Measurements from ENCODE around the gene ACTN1. TPM values are rescaled to one million over a fixed set of nuclear protein-coding genes. Genes with fewer than 3 reads are reported as not detected.

Gene ACTN1
- total and polyA plus RNA-seq, 2 experiments from 2014 or later = 88.0 to 163 TPM

GRCh38 chr14:68905107-68905895, 73.8 kb downstream of the ACTN1 start:
- 93% methylated on average over 16 of the region's 16 CpGs for WGBS (ENCODE audit: low lambda C conversion rate, missing lambda C conversion rate)
- no peak for TF ChIP-seq EZH2 (IDR thresholded peaks at IDR 0.05; ENCODE audit: borderline replicate concordance)
- no peak for TF ChIP-seq EZH2phosphoT487 (IDR thresholded peaks at IDR 0.05; ENCODE audit: low read depth, severe bottlenecking, unreplicated experiment)
- no peak for TF ChIP-seq CTCF (IDR thresholded peaks at IDR 0.05; ENCODE audit: poor library complexity)
- Histone ChIP-seq H3K79me2 (no peaks in the 10 kb centered on the region), H4K20me1 (ENCODE audit: insufficient read depth, poor library complexity, severe bottlenecking) (no peaks in the 10 kb centered on the region), H3K27me3 (no peaks in the 10 kb centered on the region), H3K4me1 (ENCODE audit: insufficient read depth) (no peaks in the 10 kb centered on the region), H3K9me3 (ENCODE audit: low read depth) (no peaks in the 10 kb centered on the region), H3K36me3 (replicated peaks; ENCODE audit: insufficient read depth, low read depth) (no peaks in the 10 kb centered on the region), H3K9me2 (replicated peaks; ENCODE audit: insufficient read depth) (no peaks in the 10 kb centered on the region), H3K4me2 (no peak overlapping the region), H3K4me3 (no peak overlapping the region), H3K27ac (no peak overlapping the region), H2AFZ (no peak overlapping the region)
- no peak for DNase-seq (ENCODE audit: low spot score)

DNA sequence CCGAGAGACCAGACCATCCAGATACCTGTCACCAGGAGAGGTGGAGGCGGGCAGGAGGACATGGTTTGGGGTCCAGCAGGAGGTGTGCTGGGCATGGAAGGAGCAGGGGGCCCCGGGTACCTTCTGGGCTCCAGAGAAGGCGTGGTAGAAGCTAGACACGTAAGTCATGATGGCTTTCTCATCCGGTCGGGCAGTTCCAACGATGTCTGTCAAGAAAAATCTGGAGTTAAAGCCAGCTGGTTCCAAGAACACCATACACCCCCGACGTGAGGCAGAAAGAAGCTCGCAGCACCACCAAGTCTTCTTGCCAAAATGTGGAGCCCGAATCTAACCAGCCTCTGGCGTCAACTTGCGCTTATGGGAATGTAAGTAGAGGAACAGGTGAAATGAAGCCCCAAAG, 76.7 kb downstream of the ACTN1 start:
- H3K27me3 ChIP-seq = no peaks in the 10 kb centered on the region
- TF ChIP-seq EZH2 (IDR thresholded peaks at IDR 0.05; ENCODE audit: borderline replicate concordance) (no peak), CTCF (IDR thresholded peaks at IDR 0.05; ENCODE audit: poor library complexity) (no peak), EZH2phosphoT487 (IDR thresholded peaks at IDR 0.05; ENCODE audit: low read depth, severe bottlenecking, unreplicated experiment) (no peak)
- no peak overlapping the region for H3K4me2 ChIP-seq
- no peak overlapping the region for H3K27ac ChIP-seq
- H3K9me2 ChIP-seq (replicated peaks; ENCODE audit: insufficient read depth) = no peaks in the 10 kb centered on the region
- H3K4me3 ChIP-seq = no peak overlapping the region
- H3K4me1 ChIP-seq (ENCODE audit: insufficient read depth) = no peaks in the 10 kb centered on the region
- H3K9me3 ChIP-seq (ENCODE audit: low read depth) = no peaks in the 10 kb centered on the region
- WGBS (ENCODE audit: low lambda C conversion rate, missing lambda C conversion rate) = 95% methylated on average over 14 of the region's 14 CpGs
- no peaks in the 10 kb centered on the region for H3K36me3 ChIP-seq (replicated peaks; ENCODE audit: insufficient read depth, low read depth)
- no peaks in the 10 kb centered on the region for H4K20me1 ChIP-seq (ENCODE audit: insufficient read depth, poor library complexity, severe bottlenecking)
- no peaks in the 10 kb centered on the region for H3K79me2 ChIP-seq
- DNase-seq (ENCODE audit: low spot score) = no peak
- no peak overlapping the region for H2AFZ ChIP-seq

- WGBS (ENCODE audit: low lambda C conversion rate, missing lambda C conversion rate) = 100% methylated on average over 1 of the region's 1 CpG
- Histone ChIP-seq H4K20me1 (ENCODE audit: insufficient read depth, poor library complexity, severe bottlenecking) (no peaks in the 10 kb centered on the region), H3K27ac (no peak overlapping the region), H3K36me3 (replicated peaks; ENCODE audit: insufficient read depth, low read depth) (no peaks in the 10 kb centered on the region), H3K27me3 (no peaks in the 10 kb centered on the region), H3K79me2 (no peaks in the 10 kb centered on the region), H3K9me2 (replicated peaks; ENCODE audit: insufficient read depth) (no peaks in the 10 kb centered on the region), H3K4me1 (ENCODE audit: insufficient read depth) (no peaks in the 10 kb centered on the region), H2AFZ (no peak overlapping the region), H3K9me3 (ENCODE audit: low read depth) (no peaks in the 10 kb centered on the region), H3K4me3 (no peak overlapping the region), H3K4me2 (no peak overlapping the region)
- no peak for TF ChIP-seq EZH2 (IDR thresholded peaks at IDR 0.05; ENCODE audit: borderline replicate concordance)
- no peak for DNase-seq (ENCODE audit: low spot score)
Measured at GRCh38 chr14:68899033-68899603, 80.0 kb downstream of the ACTN1 start.

DNA sequence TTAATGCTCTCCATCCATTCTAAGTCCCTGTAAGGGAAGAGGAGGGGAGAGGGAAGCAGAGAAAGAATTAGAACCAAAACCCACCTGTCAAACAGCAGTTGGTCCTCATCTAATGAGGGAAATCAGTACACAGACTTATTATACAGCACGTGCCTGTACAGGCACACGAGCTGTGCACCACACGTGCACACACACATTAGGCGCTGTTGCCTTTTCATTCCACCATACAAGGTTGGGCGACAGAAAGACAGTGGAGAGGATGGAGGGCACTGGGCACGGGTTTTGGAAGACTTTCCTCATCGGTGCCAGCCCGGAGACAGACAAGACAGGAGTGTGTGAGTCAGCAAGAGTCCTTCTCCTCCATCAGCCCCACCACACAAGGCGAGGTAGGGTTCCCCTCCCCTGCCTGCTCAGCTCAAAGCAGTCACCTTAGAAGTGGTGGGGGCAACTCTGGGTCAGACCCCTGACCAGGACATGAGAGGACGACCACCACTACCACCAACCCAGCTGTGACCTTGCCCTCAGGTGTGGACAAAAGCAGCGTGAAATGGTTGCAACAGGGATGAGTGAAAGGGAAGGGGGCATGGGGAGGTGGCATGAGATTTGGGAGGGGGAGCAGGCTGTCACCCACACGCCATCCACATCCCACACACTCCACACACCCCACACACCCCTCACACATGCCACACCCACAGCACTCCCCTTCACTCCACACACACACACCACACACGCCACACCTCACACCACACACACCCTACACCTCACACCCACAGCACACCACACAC, 80.7 kb downstream of the ACTN1 start:
- Histone ChIP-seq H3K9me3 (ENCODE audit: low read depth) (no peaks in the 10 kb centered on the region), H2AFZ (no peak overlapping the region), H3K9me2 (replicated peaks; ENCODE audit: insufficient read depth) (no peaks in the 10 kb centered on the region), H3K4me1 (ENCODE audit: insufficient read depth) (no peaks in the 10 kb centered on the region), H3K79me2 (no peaks in the 10 kb centered on the region), H3K4me3 (no peak overlapping the region), H3K27ac (no peak overlapping the region), H4K20me1 (ENCODE audit: insufficient read depth, poor library complexity, severe bottlenecking) (no peaks in the 10 kb centered on the region), H3K4me2 (no peak overlapping the region), H3K36me3 (replicated peaks; ENCODE audit: insufficient read depth, low read depth) (no peaks in the 10 kb centered on the region), H3K27me3 (no peaks in the 10 kb centered on the region)
- DNase-seq (ENCODE audit: low spot score) = no peak
- WGBS (ENCODE audit: low lambda C conversion rate, missing lambda C conversion rate) = 90% methylated on average over 13 of the region's 13 CpGs
- TF ChIP-seq CTCF (IDR thresholded peaks at IDR 0.05; ENCODE audit: poor library complexity) (no peak), EZH2phosphoT487 (IDR thresholded peaks at IDR 0.05; ENCODE audit: low read depth, severe bottlenecking, unreplicated experiment) (no peak), EZH2 (IDR thresholded peaks at IDR 0.05; ENCODE audit: borderline replicate concordance) (no peak)

Data from hepatocyte (in vitro differentiated cells).